ENCODE data around the gene GPR4.
"Not testable (repeated sequence)": the region's sequence is repeated elsewhere in the genome, so short reads cannot be mapped to it uniquely, and the experiment has no call there.

The GPR4 gene

GRCh38 chr19:45601524-45602374 lies at the start of gene GPR4:
Gene GPR4 (minus strand): TSS chr19:45602212. CDS start chr19:45591866, 10,346 bp downstream.
- no peak for DNase-seq

- no peak for DNase-seq
These were observed 48.7 kb upstream of the GPR4 start for GRCh38 chr19:45650722-45651121.

GRCh38 chr19:45646345-45646698 lies 44.3 kb upstream of the GPR4 start:
- no peak for DNase-seq

GRCh38 chr19:45645631-45646344 lies 43.8 kb upstream of the GPR4 start:
- peak; percentile 95 for DNase-seq

GRCh38 chr19:45645068-45645630 lies 43.1 kb upstream of the GPR4 start:
- no peak for DNase-seq

- no peak for DNase-seq
These were observed 42.1 kb upstream of the GPR4 start for GRCh38 chr19:45643927-45644771.

GRCh38 chr19:45643024-45643926 lies 41.3 kb upstream of the GPR4 start:
- DNase-seq = peak; percentile 77

- DNase-seq = no peak
These were observed 39.5 kb upstream of the GPR4 start for GRCh38 chr19:45641274-45642105.

- DNase-seq = no peak
These were observed 38.8 kb upstream of the GPR4 start for GRCh38 chr19:45640849-45641273.

- DNase-seq = peak; percentile 37
These were observed 37.1 kb upstream of the GPR4 start, which contains the start of gene EML2 for GRCh38 chr19:45638930-45639729. Gene EML2 (minus strand): TSS chr19:45639397. CDS start chr19:45639376, 21 bp downstream.

GRCh38 chr19:45637890-45638667 lies 36.1 kb upstream of the GPR4 start:
- no peak for DNase-seq

- no peak for DNase-seq
These were observed 34.9 kb upstream of the GPR4 start for GRCh38 chr19:45636902-45637301.

GRCh38 chr19:45636275-45636674 lies 34.3 kb upstream of the GPR4 start:
- no peak for DNase-seq

- DNase-seq = peak; percentile 90
These were observed 30.6 kb upstream of the GPR4 start for GRCh38 chr19:45632468-45633196.

GRCh38 chr19:45630463-45630862 lies 28.5 kb upstream of the GPR4 start:
- no peak for DNase-seq

- no peak for DNase-seq
These were observed 27.7 kb upstream of the GPR4 start for GRCh38 chr19:45629704-45630103.

- not testable (repeated sequence) for DNase-seq
These were observed 26.2 kb upstream of the GPR4 start for GRCh38 chr19:45628219-45628618.

- no peak for DNase-seq
These were observed 22.0 kb upstream of the GPR4 start for GRCh38 chr19:45623984-45624383.
